Adrenal gland (tissue), 12 donors: ENCODE data around the gene DYNLRB2. TPM values are rescaled to one million over a fixed set of nuclear protein-coding genes. Genes with fewer than 3 reads are reported as not detected.
A peak's percentile ranks its signal among the peaks of the same experiment; 100 is the strongest.

ENCODE experiments used
- DNase-seq, 7 donors: peaks; one replicate each; pipeline ENCODE4 v3.0.0-alpha.2; 2019 to 2020
- H3K27ac ChIP-seq, 5 donors: fragments of 200-600 bp; sonication (generic) in 4 of 5; 1 replicate in 3 of 5; 2 replicates in 2 of 5; pipeline versions ENCODE4 v1.5.1 to v1.8.0; 2016 to 2020; ENCODE audit warnings: mild to moderate bottlenecking in 1 of 5
- H3K27me3 ChIP-seq: fragments of 200-600 bp; 2 replicates; pipeline ENCODE4 v1.8.0; 2021
- H3K36me3 ChIP-seq, 2 donors: fragments of 200-600 bp; replicated peaks in 1 of 2; 1 replicate in 1 of 2; 2 replicates in 1 of 2; pipeline versions ENCODE4 v1.5.1 to v1.8.0; 2018 to 2022
- H3K4me1 ChIP-seq, 2 donors: fragments of 200-600 bp; replicated peaks in 1 of 2; 1 replicate in 1 of 2; 2 replicates in 1 of 2; pipeline versions ENCODE4 v1.5.1 to v1.8.0; 2018 to 2021
- H3K4me3 ChIP-seq, 4 donors: fragments of 200-600 bp; sonication (generic) in 3 of 4; one replicate each; pipeline ENCODE4 v1.5.1; 2016 to 2018
- H3K9me3 ChIP-seq, 3 donors: fragments of 200-600 bp; sonication (generic) in 1 of 3; replicated peaks in 1 of 3; 1 replicate in 2 of 3; 2 replicates in 1 of 3; pipeline versions ENCODE4 v1.5.1 to v1.8.0; 2016 to 2021
- CTCF ChIP-seq, 6 experiments: fragments of 450-650 bp in 4 of 6; fragments of 200-600 bp in 2 of 6; sonication (generic) in 1 of 6; IDR thresholded peaks; 1 replicate in 5 of 6; 2 replicates in 1 of 6; pipeline versions ENCODE4 v1.5.1 to v1.8.0; 2016 to 2021; ENCODE audit warnings: antibody characterized with exemption in 6 of 6, mild to moderate bottlenecking in 2 of 6, moderate library complexity in 1 of 6
- POLR2A ChIP-seq, 2 donors: fragments of 450-650 bp; IDR thresholded peaks; one replicate each; pipeline ENCODE4 v1.6.1; 2017; ENCODE audit warnings: antibody characterized with exemption in 2 of 2, mild to moderate bottlenecking in 2 of 2, moderate library complexity in 1 of 2
- WGBS, 4 donors: extraction: QIAGEN DNeasy Blood & Tissue Kit in 2 of 4; methylation state at CpG; one replicate each; pipeline versions ENCODE4 v1.1.5 to v1.1.7; 2013 to 2017; 5-methylcytosine and 5-hydroxymethylcytosine counted together
- intact Hi-C, 2 donors: fragments of 100-400 bp; cut with DNase I; formaldehyde crosslinking; loops; one replicate each; pipeline versions ENCODE4 v1.14.1 to v1.15.0; 2022 to 2023
- polyA plus RNA-seq, 3 donors: library from polyadenylated mRNA; stranded (reverse); fragments of 200-250 nt in 2 of 3; fragments of 350-450 nt in 1 of 3; fragmentation: Illumina TruSeq in 1 of 3; extraction: RNeasy Lipid Tissue Mini Kit (QIAGEN cat#74804) in 1 of 3; gene quantifications; one replicate each; pipeline ENCODE4 v1.2.3, GENCODE V29; 2013 to 2014
- total RNA-seq, 9 donors: library from RNA; depleted of rRNA in 4 of 9; stranded (reverse); fragments of >200 nt in 4 of 9; fragments of 120-200 nt in 1 of 9; fragmentation: NEBNext Ultra II Directional in 1 of 9; extraction: Animal tissue kit (Norgen Biotek cat#: 25700) in 1 of 9; gene quantifications; one replicate each; pipeline versions ENCODE4 v1.1.0 to v1.2.4, GENCODE V29; 2013 to 2023
- donor health status: healthy with polysubstance abuse.
- donor health status: Bipolar disorder and iron deficiency.
- donor health status: DM: yes; HTN: yes; CAD: no.
- donor health status: DM: no; HTN: no; CAD: no.
- donor health status: DM: no; HTN: no; CAD: no.
- donor health status: DM: yes; HTN: yes; CAD: no.

The DYNLRB2 gene
- total and polyA plus RNA-seq, 12 donors: 1.4 to 6.4 (median 2.7) TPM; not detected in 1

- 72 to 82% (median 79%) methylated on average over 4 of the region's 4 CpGs for WGBS, 4 donors
- no peaks in the 10 kb centered on the region for H3K36me3 ChIP-seq
- intact Hi-C loops: no loop called here
- no peaks in the 10 kb centered on the region for H3K27me3 ChIP-seq
- no peak for TF ChIP-seq POLR2A (IDR thresholded peaks at IDR 0.05)
- no peak for TF ChIP-seq CTCF (IDR thresholded peaks at IDR 0.05)
- no peak for DNase-seq
- H3K27ac ChIP-seq: no peak overlapping the region
- no peaks in the 10 kb centered on the region for H3K9me3 ChIP-seq
- H3K4me1 ChIP-seq: no peaks in the 10 kb centered on the region
- H3K4me3 ChIP-seq: no peak overlapping the region
These were observed 45.0 kb downstream of the DYNLRB2 start for GRCh38 chr16:80585764-80586163.

- intact Hi-C loops: no loop called here
- no peak for TF ChIP-seq POLR2A (IDR thresholded peaks at IDR 0.05)
- no peak for TF ChIP-seq CTCF (IDR thresholded peaks at IDR 0.05)
- no peaks in the 10 kb centered on the region for H3K4me1 ChIP-seq
- no peaks in the 10 kb centered on the region for H3K36me3 ChIP-seq
- no peak for DNase-seq
- no peak overlapping the region for H3K27ac ChIP-seq
- H3K9me3 ChIP-seq: no peaks in the 10 kb centered on the region
- H3K4me3 ChIP-seq: no peak overlapping the region
- H3K27me3 ChIP-seq: no peaks in the 10 kb centered on the region
These were observed 45.7 kb downstream of the DYNLRB2 start for GRCh38 chr16:80586476-80586875.

GRCh38 chr16:80587071-80587470 lies 46.3 kb downstream of the DYNLRB2 start:
- no peaks in the 10 kb centered on the region for H3K4me1 ChIP-seq
- 70 to 77% (median 72%) methylated on average over 4 of the region's 4 CpGs for WGBS, 4 donors
- intact Hi-C loops: no loop called here
- H3K4me3 ChIP-seq: no peak overlapping the region
- TF ChIP-seq POLR2A (IDR thresholded peaks at IDR 0.05): no peak
- H3K36me3 ChIP-seq: no peaks in the 10 kb centered on the region
- H3K27me3 ChIP-seq: no peaks in the 10 kb centered on the region
- no peak overlapping the region for H3K27ac ChIP-seq
- H3K9me3 ChIP-seq: no peaks in the 10 kb centered on the region
- peak in 1 of 7 donors; percentile 10 for DNase-seq

- H3K27me3 ChIP-seq: no peaks in the 10 kb centered on the region
- TF ChIP-seq POLR2A (IDR thresholded peaks at IDR 0.05): no peak
- TF ChIP-seq CTCF (IDR thresholded peaks at IDR 0.05): no peak
- intact Hi-C loops: no loop called here
- no peaks in the 10 kb centered on the region for H3K36me3 ChIP-seq
- H3K4me3 ChIP-seq: no peak overlapping the region
- 75 to 83% (median 79%) methylated on average over 7 of the region's 7 CpGs for WGBS, 4 donors
- H3K9me3 ChIP-seq: no peaks in the 10 kb centered on the region
- no peak overlapping the region for H3K27ac ChIP-seq
- no peak for DNase-seq
- no peaks in the 10 kb centered on the region for H3K4me1 ChIP-seq
These were observed 50.5 kb downstream of the DYNLRB2 start for GRCh38 chr16:80591071-80591915.

- H3K9me3 ChIP-seq: no peaks in the 10 kb centered on the region
- no peak overlapping the region for H3K27ac ChIP-seq
- H3K4me3 ChIP-seq: no peak overlapping the region
- H3K36me3 ChIP-seq: no peaks in the 10 kb centered on the region
- no peak for DNase-seq
- intact Hi-C loops: no loop called here
- 83 to 94% (median 90%) methylated on average over 2 of the region's 2 CpGs for WGBS, 4 donors
- no peak for TF ChIP-seq CTCF (IDR thresholded peaks at IDR 0.05)
- TF ChIP-seq POLR2A (IDR thresholded peaks at IDR 0.05): no peak
- no peaks in the 10 kb centered on the region for H3K4me1 ChIP-seq
- no peaks in the 10 kb centered on the region for H3K27me3 ChIP-seq
These were observed 51.5 kb downstream of the DYNLRB2 start for GRCh38 chr16:80592273-80592672.
